ENCODE data around the gene APBA3.

Gene APBA3

DNA sequence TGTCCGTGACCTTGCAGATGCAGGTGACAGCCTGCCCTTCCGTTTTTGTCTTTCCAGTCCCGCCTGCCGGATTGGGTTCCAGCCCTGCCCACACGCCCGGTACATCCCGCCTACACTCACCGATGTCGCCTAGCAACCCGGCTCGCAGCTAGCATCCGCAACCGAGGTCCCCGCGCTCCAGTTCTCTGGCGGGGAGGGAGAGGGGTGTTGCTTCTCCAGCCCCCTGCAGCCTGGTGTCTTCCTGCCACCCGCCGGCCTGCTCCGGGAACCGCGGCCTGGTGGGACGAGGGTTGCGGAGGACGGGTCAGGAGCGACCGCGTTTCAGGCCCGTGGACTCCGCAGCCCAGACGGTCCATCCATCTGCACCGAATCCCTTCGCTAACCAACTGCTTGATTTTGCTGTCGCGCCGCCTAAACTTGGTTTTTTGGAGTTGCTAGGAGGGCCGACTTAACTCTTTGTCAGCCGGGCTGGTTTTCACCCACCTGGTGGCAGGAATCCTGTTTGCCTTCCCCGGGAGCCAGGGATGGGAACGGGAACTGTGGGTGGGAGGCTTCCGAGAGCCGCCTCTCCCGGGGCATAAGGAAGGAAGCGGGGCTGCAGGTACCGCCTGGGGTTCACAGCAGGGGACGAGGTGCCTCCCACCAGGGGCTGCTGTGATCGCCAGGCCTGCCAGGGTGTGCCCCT, 40.1 kb upstream of the APBA3 start:
- Histone ChIP-seq H3K9ac (ENCODE audit: low read length) (no peak overlapping the region), H3K4me1 (ENCODE audit: control insufficient read depth, insufficient read depth, low read length) (no peaks in the 10 kb centered on the region), H3K27me3 (replicated peaks; ENCODE audit: control insufficient read depth, insufficient read depth, low read length) (peaks cover 26% of the 10 kb centered on the region), H3K4me3 (ENCODE audit: low read length) (no peak overlapping the region), H3K36me3 (ENCODE audit: control insufficient read depth, insufficient read depth, low read length, severe bottlenecking) (no peaks in the 10 kb centered on the region), H3K9me3 (ENCODE audit: control insufficient read depth, low read length) (peaks cover 4% of the 10 kb centered on the region)
- DNase-seq (ENCODE audit: low read depth) = peak; percentile 46

DNA sequence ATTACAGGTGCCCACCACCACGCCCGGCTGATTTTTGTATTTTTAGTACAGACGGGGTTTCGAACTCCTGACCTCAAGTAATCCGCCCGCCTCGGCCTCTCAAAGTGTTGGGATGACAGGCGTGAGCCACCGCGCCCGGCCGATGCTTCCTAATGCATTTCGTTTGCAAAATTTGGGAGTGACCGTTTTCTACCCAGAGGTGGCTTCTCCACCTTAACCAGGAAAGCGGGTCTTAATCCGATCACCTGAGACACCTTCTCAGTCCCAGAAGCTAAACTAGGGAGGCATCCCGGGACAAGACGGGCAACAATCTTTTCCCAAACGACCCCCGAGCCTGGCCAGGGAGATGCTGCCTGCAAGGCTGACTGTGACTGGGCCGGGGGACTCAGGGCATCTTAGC, 39.5 kb upstream of the APBA3 start:
- H3K9ac ChIP-seq (ENCODE audit: low read length) = no peak overlapping the region
- H3K4me1 ChIP-seq (ENCODE audit: control insufficient read depth, insufficient read depth, low read length) = no peaks in the 10 kb centered on the region
- no peaks in the 10 kb centered on the region for H3K36me3 ChIP-seq (ENCODE audit: control insufficient read depth, insufficient read depth, low read length, severe bottlenecking)
- peaks cover 26% of the 10 kb centered on the region for H3K27me3 ChIP-seq (replicated peaks; ENCODE audit: control insufficient read depth, insufficient read depth, low read length)
- peaks cover 9% of the 10 kb centered on the region for H3K9me3 ChIP-seq (ENCODE audit: control insufficient read depth, low read length)
- no peak for DNase-seq (ENCODE audit: low read depth)
- no peak overlapping the region for H3K4me3 ChIP-seq (ENCODE audit: low read length)

DNA sequence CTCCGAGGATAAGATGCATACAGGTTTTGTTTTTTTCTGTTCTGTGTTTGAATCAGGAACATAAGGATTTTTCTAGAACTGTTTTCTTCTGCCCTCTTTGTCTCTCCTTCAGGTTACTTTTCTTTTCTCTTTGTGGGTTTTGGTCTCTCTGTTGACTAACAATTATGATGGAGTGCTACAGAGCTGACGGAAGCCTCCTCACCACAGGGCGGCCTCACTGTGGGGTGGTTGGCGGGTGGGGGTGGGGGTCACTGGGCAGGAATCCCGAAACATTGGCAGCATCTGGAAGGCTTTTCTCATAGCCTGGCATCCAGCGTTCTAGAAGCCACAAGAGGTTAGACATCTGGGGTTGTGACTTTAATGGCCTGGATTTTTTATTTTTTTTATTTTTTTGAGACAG, 36.6 kb upstream of the APBA3 start:
- no peaks in the 10 kb centered on the region for H3K4me1 ChIP-seq (ENCODE audit: control insufficient read depth, insufficient read depth, low read length)
- peaks cover 18% of the 10 kb centered on the region for H3K27me3 ChIP-seq (replicated peaks; ENCODE audit: control insufficient read depth, insufficient read depth, low read length)
- no peak for DNase-seq (ENCODE audit: low read depth)
- H3K9me3 ChIP-seq (ENCODE audit: control insufficient read depth, low read length) = peaks cover 10% of the 10 kb centered on the region
- H3K4me3 ChIP-seq (ENCODE audit: low read length) = no peak overlapping the region
- no peaks in the 10 kb centered on the region for H3K36me3 ChIP-seq (ENCODE audit: control insufficient read depth, insufficient read depth, low read length, severe bottlenecking)
- H3K9ac ChIP-seq (ENCODE audit: low read length) = no peak overlapping the region

DNA sequence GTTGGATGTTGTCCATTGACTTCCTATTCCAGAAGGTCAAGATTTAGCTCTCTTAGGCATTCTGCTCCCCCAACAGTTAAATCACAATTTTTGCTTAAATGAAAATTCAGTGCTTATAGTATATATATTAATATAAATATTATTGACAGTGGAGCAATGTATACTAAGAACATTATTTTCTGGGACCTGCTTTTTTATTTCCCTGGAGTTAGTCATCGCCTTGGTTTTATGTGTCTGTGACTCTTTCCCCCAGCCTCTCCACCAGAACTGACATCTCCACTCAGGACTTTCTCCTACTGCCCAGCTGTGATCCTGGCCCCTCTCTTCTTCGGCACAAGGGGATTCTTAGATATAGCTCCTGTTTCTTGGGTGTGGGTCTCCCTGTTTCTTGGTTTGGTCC, 34.9 kb upstream of the APBA3 start:
- Histone ChIP-seq H3K36me3 (ENCODE audit: control insufficient read depth, insufficient read depth, low read length, severe bottlenecking) (no peaks in the 10 kb centered on the region), H3K4me1 (ENCODE audit: control insufficient read depth, insufficient read depth, low read length) (no peaks in the 10 kb centered on the region), H3K9ac (ENCODE audit: low read length) (no peak overlapping the region), H3K4me3 (ENCODE audit: low read length) (no peak overlapping the region), H3K9me3 (ENCODE audit: control insufficient read depth, low read length) (peaks cover 10% of the 10 kb centered on the region), H3K27me3 (replicated peaks; ENCODE audit: control insufficient read depth, insufficient read depth, low read length) (peaks cover 11% of the 10 kb centered on the region)
- no peak for DNase-seq (ENCODE audit: low read depth)

DNA sequence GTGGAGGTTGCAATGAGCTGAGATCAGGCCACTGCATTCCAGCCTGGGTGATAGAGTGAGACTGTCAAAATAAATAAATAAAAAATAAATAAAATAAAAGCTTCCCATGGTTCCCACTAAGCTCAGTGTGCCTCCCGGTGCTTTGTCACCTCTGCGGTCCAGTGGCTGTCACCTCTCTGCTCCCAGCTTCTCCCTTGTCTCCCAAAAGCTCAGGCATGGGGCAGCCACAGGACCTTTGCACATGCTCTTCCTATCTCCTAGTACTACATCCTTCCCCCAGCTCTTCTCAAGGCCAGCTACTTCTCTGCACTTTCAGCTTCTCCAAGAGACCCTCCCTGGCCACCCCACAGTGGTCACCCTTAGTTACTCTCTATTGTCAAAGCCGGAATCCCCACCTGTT, 32.3 kb upstream of the APBA3 start:
- no peaks in the 10 kb centered on the region for H3K36me3 ChIP-seq (ENCODE audit: control insufficient read depth, insufficient read depth, low read length, severe bottlenecking)
- no peak overlapping the region for H3K9ac ChIP-seq (ENCODE audit: low read length)
- no peak overlapping the region for H3K4me3 ChIP-seq (ENCODE audit: low read length)
- DNase-seq (ENCODE audit: low read depth) = no peak
- peaks cover 15% of the 10 kb centered on the region for H3K27me3 ChIP-seq (replicated peaks; ENCODE audit: control insufficient read depth, insufficient read depth, low read length)
- H3K9me3 ChIP-seq (ENCODE audit: control insufficient read depth, low read length) = peaks cover 22% of the 10 kb centered on the region
- no peaks in the 10 kb centered on the region for H3K4me1 ChIP-seq (ENCODE audit: control insufficient read depth, insufficient read depth, low read length)

DNA sequence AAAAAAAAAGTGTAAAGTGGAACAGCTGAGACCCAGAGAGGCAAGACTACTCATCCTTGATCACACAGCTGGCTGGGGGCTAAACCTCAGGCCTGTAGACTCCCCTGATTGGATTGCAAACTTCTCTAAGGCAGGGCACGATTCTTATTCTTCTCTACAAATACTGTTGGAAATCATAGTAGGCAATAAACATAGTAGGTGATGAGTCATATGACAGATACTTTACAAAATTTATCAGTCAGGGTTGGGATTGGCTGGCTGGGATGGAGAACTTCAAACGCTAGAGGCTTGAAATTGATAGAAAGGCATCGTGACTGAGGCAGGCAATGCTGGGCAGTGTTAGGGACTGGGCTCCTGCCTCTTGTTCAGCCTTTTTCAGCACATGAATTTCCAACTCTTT, 30.6 kb upstream of the APBA3 start:
- no peaks in the 10 kb centered on the region for H3K4me1 ChIP-seq (ENCODE audit: control insufficient read depth, insufficient read depth, low read length)
- no peak overlapping the region for H3K4me3 ChIP-seq (ENCODE audit: low read length)
- H3K9me3 ChIP-seq (ENCODE audit: control insufficient read depth, low read length) = peaks cover 22% of the 10 kb centered on the region
- peaks cover 15% of the 10 kb centered on the region for H3K27me3 ChIP-seq (replicated peaks; ENCODE audit: control insufficient read depth, insufficient read depth, low read length)
- H3K9ac ChIP-seq (ENCODE audit: low read length) = no peak overlapping the region
- no peak for DNase-seq (ENCODE audit: low read depth)
- no peaks in the 10 kb centered on the region for H3K36me3 ChIP-seq (ENCODE audit: control insufficient read depth, insufficient read depth, low read length, severe bottlenecking)

DNA sequence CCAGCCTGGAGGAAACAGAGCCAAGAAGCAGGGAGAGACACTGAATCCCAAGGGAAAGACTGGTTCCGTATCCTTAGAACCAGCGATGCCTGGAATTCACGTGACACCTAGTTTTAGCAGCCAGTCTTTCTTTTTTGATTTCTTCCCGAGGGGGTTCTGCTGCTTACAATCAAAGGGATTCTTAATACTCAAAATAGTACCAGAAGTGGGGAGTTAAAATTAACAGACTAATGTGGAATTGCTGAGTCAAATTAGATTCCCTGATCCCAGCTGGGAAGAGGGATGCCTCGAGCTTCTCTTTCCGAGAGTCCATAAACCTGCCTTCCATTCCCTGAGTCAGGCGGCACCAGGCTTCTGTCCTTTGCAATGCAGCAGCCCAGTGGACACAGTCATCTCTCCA, 29.4 kb upstream of the APBA3 start:
- Histone ChIP-seq H3K36me3 (ENCODE audit: control insufficient read depth, insufficient read depth, low read length, severe bottlenecking) (no peaks in the 10 kb centered on the region), H3K9me3 (ENCODE audit: control insufficient read depth, low read length) (peaks cover 12% of the 10 kb centered on the region), H3K27me3 (replicated peaks; ENCODE audit: control insufficient read depth, insufficient read depth, low read length) (peaks cover 15% of the 10 kb centered on the region), H3K4me3 (ENCODE audit: low read length) (no peak overlapping the region), H3K9ac (ENCODE audit: low read length) (no peak overlapping the region), H3K4me1 (ENCODE audit: control insufficient read depth, insufficient read depth, low read length) (no peaks in the 10 kb centered on the region)
- DNase-seq (ENCODE audit: low read depth) = no peak

DNA sequence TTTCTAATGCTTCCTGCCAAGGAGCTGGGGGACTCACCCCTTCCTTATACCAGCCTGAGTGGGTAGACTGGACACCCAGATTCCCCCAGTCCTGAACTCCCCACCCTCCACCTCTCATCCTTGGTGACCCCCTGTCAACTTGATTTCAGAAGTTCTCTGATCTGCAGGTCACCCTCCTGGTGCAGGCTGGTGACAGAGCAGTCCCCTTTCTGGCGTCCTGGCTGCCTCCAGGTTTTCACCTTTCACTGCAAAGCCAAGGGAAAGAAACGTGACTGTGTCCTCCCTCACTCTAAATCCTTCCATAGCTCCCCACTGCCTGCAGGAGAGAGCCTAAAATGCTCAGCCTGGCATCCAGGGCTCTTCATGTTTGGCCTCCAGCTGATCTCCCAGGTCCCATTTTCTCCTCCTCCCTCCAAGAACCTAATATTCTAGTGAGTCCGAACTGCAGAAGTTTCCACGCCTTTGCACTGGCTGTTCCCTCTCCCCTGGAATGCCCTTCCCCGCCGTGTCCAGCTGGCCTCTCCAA, 28.8 kb upstream of the APBA3 start:
- Histone ChIP-seq H3K4me3 (ENCODE audit: low read length) (no peak overlapping the region), H3K36me3 (ENCODE audit: control insufficient read depth, insufficient read depth, low read length, severe bottlenecking) (no peaks in the 10 kb centered on the region), H3K27me3 (replicated peaks; ENCODE audit: control insufficient read depth, insufficient read depth, low read length) (peaks cover 15% of the 10 kb centered on the region), H3K9me3 (ENCODE audit: control insufficient read depth, low read length) (peaks cover 12% of the 10 kb centered on the region), H3K4me1 (ENCODE audit: control insufficient read depth, insufficient read depth, low read length) (no peaks in the 10 kb centered on the region), H3K9ac (ENCODE audit: low read length) (no peak overlapping the region)
- DNase-seq (ENCODE audit: low read depth) = no peak

DNA sequence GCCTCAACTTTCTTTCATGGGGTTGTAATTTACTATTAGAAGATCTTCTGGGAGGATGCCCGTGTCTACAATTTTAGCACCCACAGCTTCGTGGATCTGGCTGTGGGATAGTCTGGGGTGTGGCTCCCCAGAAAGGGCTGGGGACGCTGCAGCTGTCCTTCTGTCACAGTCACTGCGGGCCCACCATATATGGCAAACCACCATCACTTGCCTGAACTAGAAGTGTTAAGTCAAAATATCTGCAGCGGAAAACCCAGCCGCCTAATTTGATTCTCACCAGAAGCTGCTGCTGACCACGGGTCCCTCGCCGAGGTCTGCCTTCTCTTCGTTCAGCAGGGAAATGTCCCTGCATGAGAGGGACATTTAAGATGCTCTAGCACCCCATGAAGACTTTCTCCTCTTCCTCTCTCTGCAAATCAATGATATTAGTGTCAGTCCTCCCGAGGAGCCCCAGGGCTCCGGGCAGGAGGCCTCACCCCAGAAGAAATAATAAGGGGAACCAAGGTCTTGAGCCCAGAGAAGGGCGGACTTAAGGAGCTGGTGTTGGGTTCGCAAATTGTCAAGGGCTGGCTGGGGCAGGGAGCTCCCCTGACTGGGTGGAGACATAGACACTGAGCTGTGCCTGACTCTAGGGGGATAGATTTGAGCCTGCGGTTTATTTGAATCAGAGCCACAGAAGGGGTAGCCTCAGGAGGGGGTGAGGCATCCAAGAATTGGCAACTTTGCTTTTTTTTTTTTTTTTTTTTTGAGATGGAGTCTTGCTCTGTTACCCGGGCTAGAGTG, 27.7 kb upstream of the APBA3 start:
- Histone ChIP-seq H3K4me1 (ENCODE audit: control insufficient read depth, insufficient read depth, low read length) (no peaks in the 10 kb centered on the region), H3K9ac (ENCODE audit: low read length) (no peak overlapping the region), H3K9me3 (ENCODE audit: control insufficient read depth, low read length) (peaks cover 12% of the 10 kb centered on the region), H3K4me3 (ENCODE audit: low read length) (no peak overlapping the region), H3K27me3 (replicated peaks; ENCODE audit: control insufficient read depth, insufficient read depth, low read length) (peaks cover 15% of the 10 kb centered on the region), H3K36me3 (ENCODE audit: control insufficient read depth, insufficient read depth, low read length, severe bottlenecking) (no peaks in the 10 kb centered on the region)
- DNase-seq (ENCODE audit: low read depth) = no peak

DNA sequence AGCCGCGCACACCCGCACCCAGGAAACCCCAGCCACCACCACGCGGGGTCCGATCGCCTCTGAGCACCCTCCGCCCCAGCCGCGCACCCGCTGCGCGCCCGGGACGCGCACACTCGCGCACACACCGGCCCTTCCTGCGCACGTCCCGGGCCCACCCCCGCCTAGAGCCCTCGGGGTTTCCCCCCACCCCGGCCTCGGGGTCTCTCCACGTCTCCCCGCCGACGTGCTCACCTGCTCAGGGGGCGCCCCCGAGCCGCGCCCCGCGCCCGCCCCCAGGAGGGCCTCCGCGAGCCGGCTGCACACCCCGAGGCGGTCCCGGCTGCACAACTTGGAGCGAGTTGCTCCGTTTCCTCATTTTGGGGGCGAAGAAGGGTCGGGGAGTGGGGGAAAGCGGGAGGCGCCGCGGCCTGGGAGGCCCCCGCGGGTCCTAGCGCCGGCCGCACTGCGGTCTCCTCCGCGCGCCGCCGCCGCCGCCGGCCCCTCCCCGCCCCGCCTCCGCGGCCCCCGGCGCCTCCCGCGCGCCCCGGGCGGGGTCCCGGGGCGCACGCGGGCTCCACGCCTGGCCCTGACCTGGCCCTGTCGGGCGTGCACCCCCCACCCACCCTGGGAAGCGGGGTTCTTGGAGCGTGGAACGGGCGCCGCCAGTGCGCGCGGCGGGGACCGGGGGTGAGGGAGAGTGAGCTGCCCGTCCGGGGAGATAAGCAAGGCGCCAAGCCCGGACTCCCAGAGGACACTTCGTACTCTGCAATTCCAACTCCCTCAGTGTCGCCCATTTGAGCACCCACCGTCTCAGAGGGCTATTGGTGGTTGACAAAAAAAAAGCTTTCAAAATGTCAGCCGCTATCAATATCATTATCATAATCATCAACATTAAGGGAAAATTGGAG, 24.7 kb upstream of the APBA3 start, which contains the start of gene MATK:
Gene MATK, minus strand, starts transcription at position 444 of the 887 bp plus-strand sequence. CDS start 1,246 bp downstream, outside the sequence.
- Histone ChIP-seq H3K9me3 (ENCODE audit: control insufficient read depth, low read length) (peaks cover 28% of the 10 kb centered on the region), H3K27me3 (replicated peaks; ENCODE audit: control insufficient read depth, insufficient read depth, low read length) (peaks cover 15% of the 10 kb centered on the region)

DNA sequence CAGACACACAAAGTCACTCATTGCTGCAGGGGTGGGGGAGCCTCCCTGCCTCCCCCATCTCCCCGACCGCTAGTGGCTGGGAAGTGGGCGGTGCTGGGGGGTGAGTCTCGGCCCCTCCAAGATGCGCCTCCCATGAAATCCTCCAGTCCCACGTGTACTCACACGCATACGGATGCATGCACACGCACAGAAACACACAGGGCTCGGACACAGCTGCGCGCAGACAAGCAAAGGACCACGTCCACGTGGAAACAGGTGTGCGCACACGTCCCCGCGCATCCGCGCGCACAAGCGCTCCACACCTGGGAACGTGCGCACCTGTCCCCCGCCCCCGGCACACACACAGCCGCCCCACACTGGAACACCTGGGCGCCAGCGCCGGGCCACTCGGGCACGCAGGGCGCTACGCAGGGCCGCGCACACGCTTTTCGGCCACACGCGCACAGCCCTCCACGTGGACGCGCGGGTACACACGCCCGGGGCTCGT, 24.0 kb upstream of the APBA3 start:
- H3K9me3 ChIP-seq (ENCODE audit: control insufficient read depth, low read length) = peaks cover 27% of the 10 kb centered on the region
- H3K27me3 ChIP-seq (replicated peaks; ENCODE audit: control insufficient read depth, insufficient read depth, low read length) = peaks cover 11% of the 10 kb centered on the region
- DNase-seq (ENCODE audit: low read depth) = no peak
- no peaks in the 10 kb centered on the region for H3K36me3 ChIP-seq (ENCODE audit: control insufficient read depth, insufficient read depth, low read length, severe bottlenecking)
- H3K9ac ChIP-seq (ENCODE audit: low read length) = no peak overlapping the region
- H3K4me1 ChIP-seq (ENCODE audit: control insufficient read depth, insufficient read depth, low read length) = no peaks in the 10 kb centered on the region
- no peak overlapping the region for H3K4me3 ChIP-seq (ENCODE audit: low read length)

More for the DNA sequence above, 24.7 kb upstream of the APBA3 start, which contains the start of gene MATK:
- Histone ChIP-seq H3K4me1 (ENCODE audit: control insufficient read depth, insufficient read depth, low read length) (no peaks in the 10 kb centered on the region), H3K4me3 (ENCODE audit: low read length) (no peak within 1 kb of the TSS), H3K36me3 (ENCODE audit: control insufficient read depth, insufficient read depth, low read length, severe bottlenecking) (no peaks in the 10 kb centered on the region), H3K9ac (ENCODE audit: low read length) (no peak within 1 kb of the TSS)
- DNase-seq (ENCODE audit: low read depth) = no peak

Data from adipocyte (in vitro differentiated cells).